ENCODE measurements around the gene DLGAP1. TPM values are rescaled to one million over a fixed set of nuclear protein-coding genes. Genes with fewer than 3 reads are reported as not detected.

The DLGAP1 gene
- total and polyA plus RNA-seq, 2 experiments from 2014 or later: 17.0 to 48.5 TPM

DNA sequence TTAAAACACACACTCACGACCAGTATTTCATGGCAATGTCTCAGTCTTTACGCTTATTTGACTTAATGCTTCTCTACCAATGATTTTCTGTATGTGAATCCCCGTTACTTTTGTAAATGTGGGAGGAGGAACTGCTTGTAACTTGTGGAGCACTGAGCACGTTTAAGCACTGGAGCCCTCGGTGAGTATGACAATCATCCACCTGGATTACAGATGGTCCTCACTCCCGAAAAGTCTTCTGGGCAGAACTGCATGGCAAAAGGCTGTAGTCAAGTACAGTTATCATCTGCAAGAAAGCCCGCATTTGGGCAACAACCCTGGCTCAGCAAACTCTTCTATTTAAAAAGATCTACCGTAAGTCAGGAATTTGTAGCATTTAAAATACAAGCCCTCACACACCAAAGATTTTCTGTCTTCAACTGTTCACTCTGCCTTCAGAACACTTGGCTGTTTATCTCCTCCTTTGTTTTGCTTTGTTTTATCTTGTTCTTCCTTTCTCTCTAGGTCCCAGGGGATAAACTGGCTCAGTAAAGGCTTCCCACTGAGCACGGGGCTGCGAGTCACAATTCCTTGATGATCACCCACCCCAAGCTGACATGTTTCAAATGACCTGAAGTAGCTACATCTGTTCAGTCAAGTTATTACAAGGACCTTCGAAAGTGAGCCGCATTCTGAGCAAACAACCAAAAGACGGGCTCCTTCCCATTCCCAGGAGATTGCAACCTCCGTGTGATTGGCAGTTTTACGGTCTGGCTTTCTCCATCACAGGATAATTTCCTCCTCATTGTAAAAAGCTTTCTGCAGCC lies 102.2 kb downstream of the DLGAP1 start:
- H3K27ac Mint-ChIP-seq: no peak overlapping the region
- H3K36me3 Mint-ChIP-seq (ENCODE audit: low read depth): no peaks in the 10 kb centered on the region
- Histone ChIP-seq H3K4me1 (ENCODE audit: insufficient read depth) (peaks cover 31% of the 10 kb centered on the region), H3F3A (replicated peaks; ENCODE audit: low read depth) (no peaks in the 10 kb centered on the region), H4K20me1 (replicated peaks; ENCODE audit: insufficient read depth) (no peaks in the 10 kb centered on the region; the same call in 1 of the 2 replicates), H3K27ac (ENCODE audit: low read depth) (peak overlapping the region; percentile 16; the same call in 1 of the 2 replicates), H2AFZ (no peak overlapping the region), H3K27me3 (ENCODE audit: insufficient read depth) (no peaks in the 10 kb centered on the region), H3K79me2 (replicated peaks; ENCODE audit: insufficient read depth) (peaks cover 5% of the 10 kb centered on the region; the same call in 1 of the 2 replicates), H3K36me3 (ENCODE audit: insufficient read depth) (no peaks in the 10 kb centered on the region), H3K4me2 (peak overlapping the region; percentile 7; the same call in 1 of the 2 replicates), H3K9me2 (ENCODE audit: insufficient read depth) (no peaks in the 10 kb centered on the region), H3K4me3 (no peak overlapping the region)
- peak; percentile 39 for DNase-seq (ENCODE audit: low spot score)
- H3K4me1 Mint-ChIP-seq: peaks cover 44% of the 10 kb centered on the region
- no peak overlapping the region for H3K4me3 Mint-ChIP-seq
- H3K9me3 Mint-ChIP-seq: no peaks in the 10 kb centered on the region
- TF ChIP-seq POLR2AphosphoS5 (IDR thresholded peaks at IDR 0.05; ENCODE audit: low read depth): no peak
- peaks cover 3% of the 10 kb centered on the region for H3K27me3 Mint-ChIP-seq (ENCODE audit: insufficient read depth, low read depth, poor library complexity)
- peak; percentile 79 for ATAC-seq

DNA sequence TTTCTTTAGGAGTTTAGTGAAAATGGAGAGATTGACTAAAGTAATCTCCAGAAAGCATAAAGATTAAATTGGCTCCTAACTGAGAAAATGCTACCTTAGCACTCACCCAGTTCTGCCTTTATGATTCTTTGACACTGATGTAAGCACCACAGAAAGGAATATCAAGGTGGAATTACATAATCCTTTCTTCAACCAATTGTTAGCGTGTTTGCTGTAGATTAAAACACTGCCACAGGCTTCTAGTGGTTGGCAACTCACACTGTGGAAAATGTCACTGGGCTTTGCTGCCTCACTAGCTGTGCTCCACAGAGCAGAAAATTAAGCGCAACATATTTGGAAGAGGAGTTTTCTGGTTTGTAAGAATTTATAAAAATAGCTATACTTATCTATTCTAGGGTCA lies 104.1 kb downstream of the DLGAP1 start:
- Mint-ChIP-seq H3K9me3 (no peaks in the 10 kb centered on the region), H3K36me3 (ENCODE audit: low read depth) (no peaks in the 10 kb centered on the region), H3K4me1 (peaks cover 32% of the 10 kb centered on the region), H3K27me3 (ENCODE audit: insufficient read depth, low read depth, poor library complexity) (peaks cover under 1% of the 10 kb centered on the region), H3K27ac (no peak overlapping the region), H3K4me3 (no peak overlapping the region)
- Histone ChIP-seq H3K4me1 (ENCODE audit: insufficient read depth) (peaks cover 24% of the 10 kb centered on the region), H3K79me2 (replicated peaks; ENCODE audit: insufficient read depth) (peaks cover 5% of the 10 kb centered on the region; the same call in 1 of the 2 replicates), H3K27ac (ENCODE audit: low read depth) (no peak overlapping the region), H3F3A (replicated peaks; ENCODE audit: low read depth) (no peaks in the 10 kb centered on the region), H3K4me2 (no peak overlapping the region), H4K20me1 (replicated peaks; ENCODE audit: insufficient read depth) (no peaks in the 10 kb centered on the region), H3K9me2 (ENCODE audit: insufficient read depth) (no peaks in the 10 kb centered on the region), H3K4me3 (no peak overlapping the region), H2AFZ (no peak overlapping the region), H3K36me3 (ENCODE audit: insufficient read depth) (no peaks in the 10 kb centered on the region), H3K27me3 (ENCODE audit: insufficient read depth) (no peaks in the 10 kb centered on the region)
- ATAC-seq (no peak), DNase-seq (ENCODE audit: low spot score) (no peak)
- TF ChIP-seq JUNB (IDR thresholded peaks at IDR 0.05; ENCODE audit: unreplicated experiment) (no peak), ZNF331 (CRISPR knock-in tag; IDR thresholded peaks at IDR 0.05; ENCODE audit: low read depth) (no peak), CREB1 (CRISPR knock-in tag; IDR thresholded peaks at IDR 0.05; ENCODE audit: low read depth) (no peak)
- TF ChIP-seq, protein P1, sequence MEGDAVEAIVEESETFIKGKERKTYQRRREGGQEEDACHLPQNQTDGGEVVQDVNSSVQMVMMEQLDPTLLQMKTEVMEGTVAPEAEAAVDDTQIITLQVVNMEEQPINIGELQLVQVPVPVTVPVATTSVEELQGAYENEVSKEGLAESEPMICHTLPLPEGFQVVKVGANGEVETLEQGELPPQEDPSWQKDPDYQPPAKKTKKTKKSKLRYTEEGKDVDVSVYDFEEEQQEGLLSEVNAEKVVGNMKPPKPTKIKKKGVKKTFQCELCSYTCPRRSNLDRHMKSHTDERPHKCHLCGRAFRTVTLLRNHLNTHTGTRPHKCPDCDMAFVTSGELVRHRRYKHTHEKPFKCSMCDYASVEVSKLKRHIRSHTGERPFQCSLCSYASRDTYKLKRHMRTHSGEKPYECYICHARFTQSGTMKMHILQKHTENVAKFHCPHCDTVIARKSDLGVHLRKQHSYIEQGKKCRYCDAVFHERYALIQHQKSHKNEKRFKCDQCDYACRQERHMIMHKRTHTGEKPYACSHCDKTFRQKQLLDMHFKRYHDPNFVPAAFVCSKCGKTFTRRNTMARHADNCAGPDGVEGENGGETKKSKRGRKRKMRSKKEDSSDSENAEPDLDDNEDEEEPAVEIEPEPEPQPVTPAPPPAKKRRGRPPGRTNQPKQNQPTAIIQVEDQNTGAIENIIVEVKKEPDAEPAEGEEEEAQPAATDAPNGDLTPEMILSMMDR (conservative IDR thresholded peaks at IDR 0.05; ENCODE audit: low read depth in 2 of 2): no peak
- TF ChIP-seq, protein P2, sequence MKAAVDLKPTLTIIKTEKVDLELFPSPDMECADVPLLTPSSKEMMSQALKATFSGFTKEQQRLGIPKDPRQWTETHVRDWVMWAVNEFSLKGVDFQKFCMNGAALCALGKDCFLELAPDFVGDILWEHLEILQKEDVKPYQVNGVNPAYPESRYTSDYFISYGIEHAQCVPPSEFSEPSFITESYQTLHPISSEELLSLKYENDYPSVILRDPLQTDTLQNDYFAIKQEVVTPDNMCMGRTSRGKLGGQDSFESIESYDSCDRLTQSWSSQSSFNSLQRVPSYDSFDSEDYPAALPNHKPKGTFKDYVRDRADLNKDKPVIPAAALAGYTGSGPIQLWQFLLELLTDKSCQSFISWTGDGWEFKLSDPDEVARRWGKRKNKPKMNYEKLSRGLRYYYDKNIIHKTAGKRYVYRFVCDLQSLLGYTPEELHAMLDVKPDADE (IDR thresholded peaks at IDR 0.05): no peak
- TF ChIP-seq, protein P3, sequence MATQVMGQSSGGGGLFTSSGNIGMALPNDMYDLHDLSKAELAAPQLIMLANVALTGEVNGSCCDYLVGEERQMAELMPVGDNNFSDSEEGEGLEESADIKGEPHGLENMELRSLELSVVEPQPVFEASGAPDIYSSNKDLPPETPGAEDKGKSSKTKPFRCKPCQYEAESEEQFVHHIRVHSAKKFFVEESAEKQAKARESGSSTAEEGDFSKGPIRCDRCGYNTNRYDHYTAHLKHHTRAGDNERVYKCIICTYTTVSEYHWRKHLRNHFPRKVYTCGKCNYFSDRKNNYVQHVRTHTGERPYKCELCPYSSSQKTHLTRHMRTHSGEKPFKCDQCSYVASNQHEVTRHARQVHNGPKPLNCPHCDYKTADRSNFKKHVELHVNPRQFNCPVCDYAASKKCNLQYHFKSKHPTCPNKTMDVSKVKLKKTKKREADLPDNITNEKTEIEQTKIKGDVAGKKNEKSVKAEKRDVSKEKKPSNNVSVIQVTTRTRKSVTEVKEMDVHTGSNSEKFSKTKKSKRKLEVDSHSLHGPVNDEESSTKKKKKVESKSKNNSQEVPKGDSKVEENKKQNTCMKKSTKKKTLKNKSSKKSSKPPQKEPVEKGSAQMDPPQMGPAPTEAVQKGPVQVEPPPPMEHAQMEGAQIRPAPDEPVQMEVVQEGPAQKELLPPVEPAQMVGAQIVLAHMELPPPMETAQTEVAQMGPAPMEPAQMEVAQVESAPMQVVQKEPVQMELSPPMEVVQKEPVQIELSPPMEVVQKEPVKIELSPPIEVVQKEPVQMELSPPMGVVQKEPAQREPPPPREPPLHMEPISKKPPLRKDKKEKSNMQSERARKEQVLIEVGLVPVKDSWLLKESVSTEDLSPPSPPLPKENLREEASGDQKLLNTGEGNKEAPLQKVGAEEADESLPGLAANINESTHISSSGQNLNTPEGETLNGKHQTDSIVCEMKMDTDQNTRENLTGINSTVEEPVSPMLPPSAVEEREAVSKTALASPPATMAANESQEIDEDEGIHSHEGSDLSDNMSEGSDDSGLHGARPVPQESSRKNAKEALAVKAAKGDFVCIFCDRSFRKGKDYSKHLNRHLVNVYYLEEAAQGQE (IDR thresholded peaks at IDR 0.05; ENCODE audit: unreplicated experiment): no peak
- TF ChIP-seq, protein P4, sequence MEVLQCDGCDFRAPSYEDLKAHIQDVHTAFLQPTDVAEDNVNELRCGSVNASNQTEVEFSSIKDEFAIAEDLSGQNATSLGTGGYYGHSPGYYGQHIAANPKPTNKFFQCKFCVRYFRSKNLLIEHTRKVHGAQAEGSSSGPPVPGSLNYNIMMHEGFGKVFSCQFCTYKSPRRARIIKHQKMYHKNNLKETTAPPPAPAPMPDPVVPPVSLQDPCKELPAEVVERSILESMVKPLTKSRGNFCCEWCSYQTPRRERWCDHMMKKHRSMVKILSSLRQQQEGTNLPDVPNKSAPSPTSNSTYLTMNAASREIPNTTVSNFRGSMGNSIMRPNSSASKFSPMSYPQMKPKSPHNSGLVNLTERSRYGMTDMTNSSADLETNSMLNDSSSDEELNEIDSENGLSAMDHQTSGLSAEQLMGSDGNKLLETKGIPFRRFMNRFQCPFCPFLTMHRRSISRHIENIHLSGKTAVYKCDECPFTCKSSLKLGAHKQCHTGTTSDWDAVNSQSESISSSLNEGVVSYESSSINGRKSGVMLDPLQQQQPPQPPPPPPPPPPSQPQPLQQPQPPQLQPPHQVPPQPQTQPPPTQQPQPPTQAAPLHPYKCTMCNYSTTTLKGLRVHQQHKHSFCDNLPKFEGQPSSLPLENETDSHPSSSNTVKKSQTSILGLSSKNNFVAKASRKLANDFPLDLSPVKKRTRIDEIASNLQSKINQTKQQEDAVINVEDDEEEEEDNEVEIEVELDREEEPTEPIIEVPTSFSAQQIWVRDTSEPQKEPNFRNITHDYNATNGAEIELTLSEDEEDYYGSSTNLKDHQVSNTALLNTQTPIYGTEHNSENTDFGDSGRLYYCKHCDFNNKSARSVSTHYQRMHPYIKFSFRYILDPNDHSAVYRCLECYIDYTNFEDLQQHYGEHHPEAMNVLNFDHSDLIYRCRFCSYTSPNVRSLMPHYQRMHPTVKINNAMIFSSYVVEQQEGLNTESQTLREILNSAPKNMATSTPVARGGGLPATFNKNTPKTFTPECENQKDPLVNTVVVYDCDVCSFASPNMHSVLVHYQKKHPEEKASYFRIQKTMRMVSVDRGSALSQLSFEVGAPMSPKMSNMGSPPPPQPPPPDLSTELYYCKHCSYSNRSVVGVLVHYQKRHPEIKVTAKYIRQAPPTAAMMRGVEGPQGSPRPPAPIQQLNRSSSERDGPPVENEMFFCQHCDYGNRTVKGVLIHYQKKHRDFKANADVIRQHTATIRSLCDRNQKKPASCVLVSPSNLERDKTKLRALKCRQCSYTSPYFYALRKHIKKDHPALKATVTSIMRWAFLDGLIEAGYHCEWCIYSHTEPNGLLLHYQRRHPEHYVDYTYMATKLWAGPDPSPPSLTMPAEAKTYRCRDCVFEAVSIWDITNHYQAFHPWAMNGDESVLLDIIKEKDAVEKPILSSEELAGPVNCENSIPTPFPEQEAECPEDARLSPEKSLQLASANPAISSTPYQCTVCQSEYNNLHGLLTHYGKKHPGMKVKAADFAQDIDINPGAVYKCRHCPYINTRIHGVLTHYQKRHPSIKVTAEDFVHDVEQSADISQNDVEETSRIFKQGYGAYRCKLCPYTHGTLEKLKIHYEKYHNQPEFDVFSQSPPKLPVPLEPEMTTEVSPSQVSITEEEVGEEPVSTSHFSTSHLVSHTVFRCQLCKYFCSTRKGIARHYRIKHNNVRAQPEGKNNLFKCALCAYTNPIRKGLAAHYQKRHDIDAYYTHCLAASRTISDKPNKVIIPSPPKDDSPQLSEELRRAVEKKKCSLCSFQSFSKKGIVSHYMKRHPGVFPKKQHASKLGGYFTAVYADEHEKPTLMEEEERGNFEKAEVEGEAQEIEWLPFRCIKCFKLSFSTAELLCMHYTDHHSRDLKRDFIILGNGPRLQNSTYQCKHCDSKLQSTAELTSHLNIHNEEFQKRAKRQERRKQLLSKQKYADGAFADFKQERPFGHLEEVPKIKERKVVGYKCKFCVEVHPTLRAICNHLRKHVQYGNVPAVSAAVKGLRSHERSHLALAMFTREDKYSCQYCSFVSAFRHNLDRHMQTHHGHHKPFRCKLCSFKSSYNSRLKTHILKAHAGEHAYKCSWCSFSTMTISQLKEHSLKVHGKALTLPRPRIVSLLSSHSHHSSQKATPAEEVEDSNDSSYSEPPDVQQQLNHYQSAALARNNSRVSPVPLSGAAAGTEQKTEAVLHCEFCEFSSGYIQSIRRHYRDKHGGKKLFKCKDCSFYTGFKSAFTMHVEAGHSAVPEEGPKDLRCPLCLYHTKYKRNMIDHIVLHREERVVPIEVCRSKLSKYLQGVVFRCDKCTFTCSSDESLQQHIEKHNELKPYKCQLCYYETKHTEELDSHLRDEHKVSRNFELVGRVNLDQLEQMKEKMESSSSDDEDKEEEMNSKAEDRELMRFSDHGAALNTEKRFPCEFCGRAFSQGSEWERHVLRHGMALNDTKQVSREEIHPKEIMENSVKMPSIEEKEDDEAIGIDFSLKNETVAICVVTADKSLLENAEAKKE (CRISPR knock-in tag; IDR thresholded peaks at IDR 0.05): no peak

Data from GM23338 (cell line).